Activated naive CD4-positive, alpha-beta T cell treated with anti-CD3 and anti-CD28 coated beads, Interleukin-2, amount 50 U/mL, for 24 hours (primary cell): ENCODE measurements around the gene WNK2.
"Not testable (repeated sequence)": the region's sequence is repeated elsewhere in the genome, so short reads cannot be mapped to it uniquely, and the experiment has no call there.

ENCODE experiments used
- H3K27ac Mint-ChIP-seq: one replicate; pipeline ENCODE4 v1.8.0; 2021; ENCODE audit warnings: mild to moderate bottlenecking, mixed read lengths
- H3K27me3 Mint-ChIP-seq: one replicate; pipeline ENCODE4 v1.8.0; 2021; ENCODE audit warnings: mixed read lengths
- H3K36me3 Mint-ChIP-seq: one replicate; pipeline ENCODE4 v1.8.0; 2021; ENCODE audit warnings: mixed read lengths
- H3K4me1 Mint-ChIP-seq: one replicate; pipeline ENCODE4 v1.8.0; 2021; ENCODE audit warnings: mixed read lengths
- H3K4me3 Mint-ChIP-seq: one replicate; pipeline ENCODE4 v1.8.0; 2021; ENCODE audit warnings: mild to moderate bottlenecking, mixed read lengths
- H3K9me3 Mint-ChIP-seq: one replicate; pipeline ENCODE4 v1.8.0; 2021; ENCODE audit warnings: mixed read lengths

Gene WNK2

GRCh38 chr9:93323446-93323954 is 139.6 kb downstream of the WNK2 start:
- not testable (repeated sequence) for H3K36me3 Mint-ChIP-seq, H3K27ac Mint-ChIP-seq, H3K9me3 Mint-ChIP-seq, H3K4me3 Mint-ChIP-seq, H3K4me1 Mint-ChIP-seq, H3K27me3 Mint-ChIP-seq

- Mint-ChIP-seq H3K27me3 (peaks cover 3% of the 10 kb centered on the region), H3K4me3 (no peak overlapping the region), H3K4me1 (no peaks in the 10 kb centered on the region), H3K9me3 (no peaks in the 10 kb centered on the region), H3K27ac (peak overlapping the region; percentile 63), H3K36me3 (no peaks in the 10 kb centered on the region)
Measured at GRCh38 chr9:93324191-93324834, 140.4 kb downstream of the WNK2 start.

- Mint-ChIP-seq H3K4me3 (no peak overlapping the region), H3K36me3 (no peaks in the 10 kb centered on the region), H3K9me3 (no peaks in the 10 kb centered on the region), H3K4me1 (no peaks in the 10 kb centered on the region), H3K27ac (no peak overlapping the region), H3K27me3 (peaks cover 1% of the 10 kb centered on the region)
Measured at GRCh38 chr9:93325307-93326035, 141.5 kb downstream of the WNK2 start.

GRCh38 chr9:93326056-93326455 is 142.1 kb downstream of the WNK2 start:
- no peaks in the 10 kb centered on the region for H3K4me1 Mint-ChIP-seq
- H3K27ac Mint-ChIP-seq: no peak overlapping the region
- H3K4me3 Mint-ChIP-seq: no peak overlapping the region
- H3K27me3 Mint-ChIP-seq: peaks cover 1% of the 10 kb centered on the region
- H3K36me3 Mint-ChIP-seq: no peaks in the 10 kb centered on the region
- no peaks in the 10 kb centered on the region for H3K9me3 Mint-ChIP-seq

GRCh38 chr9:93326654-93327053 is 142.7 kb downstream of the WNK2 start:
- Mint-ChIP-seq H3K36me3 (no peaks in the 10 kb centered on the region), H3K4me1 (no peaks in the 10 kb centered on the region), H3K4me3 (no peak overlapping the region), H3K9me3 (no peaks in the 10 kb centered on the region), H3K27ac (no peak overlapping the region), H3K27me3 (peaks cover 1% of the 10 kb centered on the region)

- H3K4me1 Mint-ChIP-seq: no peaks in the 10 kb centered on the region
- H3K9me3 Mint-ChIP-seq: no peaks in the 10 kb centered on the region
- no peak overlapping the region for H3K4me3 Mint-ChIP-seq
- H3K27me3 Mint-ChIP-seq: no peaks in the 10 kb centered on the region
- no peak overlapping the region for H3K27ac Mint-ChIP-seq
- no peaks in the 10 kb centered on the region for H3K36me3 Mint-ChIP-seq
Measured at GRCh38 chr9:93329629-93330280, 145.8 kb downstream of the WNK2 start.

- Mint-ChIP-seq H3K27ac (no peak overlapping the region), H3K4me3 (no peak overlapping the region), H3K36me3 (peaks cover under 1% of the 10 kb centered on the region), H3K9me3 (peaks cover 1% of the 10 kb centered on the region), H3K27me3 (no peaks in the 10 kb centered on the region), H3K4me1 (no peaks in the 10 kb centered on the region)
Measured at GRCh38 chr9:93332317-93332716, 148.4 kb downstream of the WNK2 start.

- no peaks in the 10 kb centered on the region for H3K4me1 Mint-ChIP-seq
- H3K27me3 Mint-ChIP-seq: no peaks in the 10 kb centered on the region
- H3K36me3 Mint-ChIP-seq: peaks cover 13% of the 10 kb centered on the region
- no peak overlapping the region for H3K4me3 Mint-ChIP-seq
- H3K27ac Mint-ChIP-seq: no peak overlapping the region
- peaks cover 16% of the 10 kb centered on the region for H3K9me3 Mint-ChIP-seq
Measured at GRCh38 chr9:93336720-93337119, 152.8 kb downstream of the WNK2 start.

- not testable (repeated sequence) for H3K4me3 Mint-ChIP-seq, H3K4me1 Mint-ChIP-seq, H3K27ac Mint-ChIP-seq, H3K27me3 Mint-ChIP-seq
- peaks cover 16% of the 10 kb centered on the region for H3K9me3 Mint-ChIP-seq
- peaks cover 13% of the 10 kb centered on the region for H3K36me3 Mint-ChIP-seq
Measured at GRCh38 chr9:93338196-93338595, 154.3 kb downstream of the WNK2 start.

GRCh38 chr9:93340091-93340490 is 156.2 kb downstream of the WNK2 start:
- Mint-ChIP-seq H3K27ac (no peak overlapping the region), H3K4me3 (no peak overlapping the region), H3K27me3 (peaks cover 6% of the 10 kb centered on the region), H3K4me1 (no peaks in the 10 kb centered on the region), H3K36me3 (peaks cover 13% of the 10 kb centered on the region), H3K9me3 (peaks cover 16% of the 10 kb centered on the region)

- peaks cover 16% of the 10 kb centered on the region for H3K9me3 Mint-ChIP-seq
- not testable (repeated sequence) for H3K4me1 Mint-ChIP-seq, H3K27ac Mint-ChIP-seq, H3K4me3 Mint-ChIP-seq
- peaks cover 16% of the 10 kb centered on the region for H3K36me3 Mint-ChIP-seq
- peaks cover 13% of the 10 kb centered on the region for H3K27me3 Mint-ChIP-seq
Measured at GRCh38 chr9:93341820-93342219, 157.9 kb downstream of the WNK2 start.

- peaks cover 14% of the 10 kb centered on the region for H3K9me3 Mint-ChIP-seq
- not testable (repeated sequence) for H3K4me3 Mint-ChIP-seq, H3K4me1 Mint-ChIP-seq, H3K27ac Mint-ChIP-seq
- peaks cover 14% of the 10 kb centered on the region for H3K27me3 Mint-ChIP-seq
- peaks cover 14% of the 10 kb centered on the region for H3K36me3 Mint-ChIP-seq
Measured at GRCh38 chr9:93342428-93342827, 158.5 kb downstream of the WNK2 start.

- Mint-ChIP-seq H3K4me1 (peaks cover 5% of the 10 kb centered on the region), H3K27ac (no peak overlapping the region), H3K4me3 (no peak overlapping the region), H3K36me3 (peaks cover 5% of the 10 kb centered on the region), H3K27me3 (peaks cover 15% of the 10 kb centered on the region), H3K9me3 (peaks cover 6% of the 10 kb centered on the region)
Measured at GRCh38 chr9:93343663-93344062, 159.7 kb downstream of the WNK2 start.

GRCh38 chr9:93345643-93346230 is 161.8 kb downstream of the WNK2 start:
- no peak overlapping the region for H3K27ac Mint-ChIP-seq
- H3K27me3 Mint-ChIP-seq: peaks cover 17% of the 10 kb centered on the region
- peaks cover 2% of the 10 kb centered on the region for H3K36me3 Mint-ChIP-seq
- H3K4me3 Mint-ChIP-seq: no peak overlapping the region
- no peaks in the 10 kb centered on the region for H3K9me3 Mint-ChIP-seq
- H3K4me1 Mint-ChIP-seq: peaks cover 5% of the 10 kb centered on the region

GRCh38 chr9:93346231-93347112 is 162.5 kb downstream of the WNK2 start:
- H3K36me3 Mint-ChIP-seq: peaks cover 2% of the 10 kb centered on the region
- H3K27ac Mint-ChIP-seq: no peak overlapping the region
- peaks cover 5% of the 10 kb centered on the region for H3K4me1 Mint-ChIP-seq
- peak overlapping the region; percentile 81 for H3K4me3 Mint-ChIP-seq
- H3K27me3 Mint-ChIP-seq: peaks cover 17% of the 10 kb centered on the region
- H3K9me3 Mint-ChIP-seq: no peaks in the 10 kb centered on the region
